ENCODE measurements around the gene PLEKHG3. TPM values are rescaled to one million over a fixed set of nuclear protein-coding genes. Genes with fewer than 3 reads are reported as not detected.

The PLEKHG3 gene
- total and polyA plus RNA-seq, 2 of the 4 experiments (the other 2 are of a cell fraction) = 8.2 to 8.4 TPM

GRCh38 chr14:64736271-64737169 lies 32.3 kb downstream of the PLEKHG3 start:
- no peak overlapping the region for H4K8ac ChIP-seq (ENCODE audit: low read depth in 2 of 2, low read length in 2 of 2)
- in situ Hi-C loops (cut with MboI; ENCODE audit: low sequenced_read_pairs) = no loop called here

More at GRCh38 chr14:64736271-64737169, 32.3 kb downstream of the PLEKHG3 start:
- CTCF ChIA-PET = no interaction called here
- Histone ChIP-seq H3K36me3 (ENCODE audit: control insufficient read depth, insufficient read depth, low read length) (peaks cover 27% of the 10 kb centered on the region), H3K18ac (ENCODE audit: low read depth, low read length) (no peak overlapping the region), H3K4ac (ENCODE audit: low read depth, low read length) (no peak overlapping the region), H4K91ac (ENCODE audit: insufficient read depth, low read depth, low read length) (no peak overlapping the region), H3K14ac (replicated peaks; ENCODE audit: low read depth, low read length) (no peak overlapping the region), H3K4me3 (ENCODE audit: insufficient read depth, low read depth, low read length) (no peak overlapping the region), H2AFZ (replicated peaks; ENCODE audit: low read length, poor library complexity) (no peak overlapping the region), H3K9me3 (ENCODE audit: control insufficient read depth, insufficient read depth, low read length) (no peaks in the 10 kb centered on the region), H3K79me1 (ENCODE audit: low read depth in 1 of 2, low read length in 2 of 2) (no peaks in the 10 kb centered on the region), H2AK5ac (ENCODE audit: low read depth, low read length) (no peak overlapping the region), H3K9ac (ENCODE audit: low read depth, low read length) (no peak overlapping the region), H3K23ac (ENCODE audit: low read depth, low read length) (no peak overlapping the region), H2AK9ac (replicated peaks; ENCODE audit: low read depth, low read length, poor library complexity) (no peak overlapping the region), H3K9me1 (ENCODE audit: insufficient read depth, low read length) (peaks cover 6% of the 10 kb centered on the region; the same call in 1 of the 2 replicates), H3K56ac (ENCODE audit: extremely low read depth, insufficient read depth, low read length) (no peak overlapping the region), H3K4me1 (ENCODE audit: control insufficient read depth, insufficient read depth, low read length) (no peaks in the 10 kb centered on the region), H4K5ac (ENCODE audit: low read depth, low read length) (no peak overlapping the region), H4K20me1 (ENCODE audit: insufficient read depth, low read length) (no peaks in the 10 kb centered on the region), H2BK5ac (ENCODE audit: low read depth, low read length, poor library complexity, severe bottlenecking) (no peak overlapping the region), H3K27ac (ENCODE audit: insufficient read depth, low read length) (no peak overlapping the region), H2BK120ac (ENCODE audit: low read depth, low read length) (no peak overlapping the region), H2BK20ac (ENCODE audit: low read depth, low read length) (no peak overlapping the region), H2BK15ac (ENCODE audit: low read depth, low read length) (no peak overlapping the region), H3K4me2 (ENCODE audit: low read depth, low read length) (no peak overlapping the region), H3K27me3 (ENCODE audit: control insufficient read depth, insufficient read depth, low read length) (no peaks in the 10 kb centered on the region)
- intact Hi-C loops (cut with micrococcal nuclease) = no loop called here
- 82% methylated on average over 6 of the region's 28 CpGs; no CpG with 5 or more reads in 1 of the 2 experiments for WGBS, 2 experiments (ENCODE audit: extremely low coverage in 2 of 2, insufficient read length in 1 of 2)
- no TSS peak for BruUV-seq (replicated peaks)
- POLR2A ChIA-PET (ENCODE audit: unreplicated experiment) = no interaction called here
- no peak for ATAC-seq (ENCODE audit: low read depth)
- dilution Hi-C loops (cut with HindIII; ENCODE audit: low sequenced_read_pairs, unreplicated experiment) = no loop called here
- no peak for DNase-seq
- TF ChIP-seq FOS (IDR thresholded peaks at IDR 0.05; ENCODE audit: low read depth, low read length) (no peak), ELK1 (IDR thresholded peaks at IDR 0.05; ENCODE audit: borderline replicate concordance, low read depth, low read length) (no peak), RCOR1 (IDR thresholded peaks at IDR 0.05; ENCODE audit: insufficient replicate concordance, low read length) (no peak), MAZ (IDR thresholded peaks at IDR 0.05; ENCODE audit: borderline replicate concordance, low read depth, low read length) (no peak), BHLHE40 (IDR thresholded peaks at IDR 0.05; ENCODE audit: low read depth, low read length) (no peak), MAFK (IDR thresholded peaks at IDR 0.05; ENCODE audit: low read depth, low read length) (no peak), RFX5 (IDR thresholded peaks at IDR 0.05; ENCODE audit: low read depth, low read length) (no peak), RAD21 (IDR thresholded peaks at IDR 0.05; ENCODE audit: low read length) (no peak)
